ENCODE data around the gene KRT32. TPM values are rescaled to one million over a fixed set of nuclear protein-coding genes. Genes with fewer than 3 reads are reported as not detected.

KRT32 gene
- total and polyA plus RNA-seq, 2 donors, result 2.2 to 2.5 TPM

- no peak overlapping the region for H3K27ac ChIP-seq (ENCODE audit: low read depth in 1 of 2, low read length in 1 of 2)
- no peaks in the 10 kb centered on the region for H3K9me3 ChIP-seq (ENCODE audit: control insufficient read depth in 2 of 2, insufficient read depth in 1 of 2, low read length in 1 of 2)
- no peaks in the 10 kb centered on the region for H3K4me1 ChIP-seq (ENCODE audit: control insufficient read depth in 2 of 2, insufficient read depth in 2 of 2, low read length in 2 of 2)
- no peak for DNase-seq (ENCODE audit: low read depth in 6 of 9, low spot score in 9 of 9)
- H3K27me3 ChIP-seq (ENCODE audit: control insufficient read depth in 2 of 2, insufficient read depth in 1 of 2, low read length in 1 of 2), result no peaks in the 10 kb centered on the region
- WGBS, result 95% methylated on average over 20 of the region's 20 CpGs
- no peaks in the 10 kb centered on the region for H3K36me3 ChIP-seq (ENCODE audit: control insufficient read depth in 2 of 2, insufficient read depth in 2 of 2, low read length in 1 of 2)
- no peak overlapping the region for H3K4me3 ChIP-seq (ENCODE audit: low read length in 2 of 2)
Observed at GRCh38 chr17:41411072-41411840, 55.9 kb downstream of the KRT32 start.

Other genes with a start within 250 kb of the KRT32 start
- not detected for gene KRTAP9-2, start 240.7 kb downstream of the KRT32 start, total RNA-seq
- gene KRTAP9-2, start 240.7 kb downstream of the KRT32 start, polyA plus RNA-seq, result not detected
- not detected for gene KRTAP9-3, start 234.9 kb downstream of the KRT32 start, total RNA-seq
- gene KRTAP9-3, start 234.9 kb downstream of the KRT32 start, polyA plus RNA-seq, result not detected
- not detected for gene KRTAP9-8, start 229.4 kb downstream of the KRT32 start, total RNA-seq
- 0.09 TPM for gene KRTAP9-8, start 229.4 kb downstream of the KRT32 start, polyA plus RNA-seq
- not detected for gene KRTAP9-4, start 217.7 kb downstream of the KRT32 start, total RNA-seq
- 0.05 TPM for gene KRTAP9-4, start 217.7 kb downstream of the KRT32 start, polyA plus RNA-seq
- gene KRTAP9-9, start 212.0 kb downstream of the KRT32 start, total RNA-seq, result not detected
- 0.02 TPM for gene KRTAP9-9, start 212.0 kb downstream of the KRT32 start, polyA plus RNA-seq
- not detected for gene KRTAP9-6, start 202.0 kb downstream of the KRT32 start, total RNA-seq
- 0.02 TPM for gene KRTAP9-6, start 202.0 kb downstream of the KRT32 start, polyA plus RNA-seq
- not detected for gene KRTAP9-7, start 191.7 kb downstream of the KRT32 start, total RNA-seq
- not detected for gene KRTAP9-7, start 191.7 kb downstream of the KRT32 start, polyA plus RNA-seq
- not detected for gene KRTAP29-1, start 164.5 kb downstream of the KRT32 start, total RNA-seq
- gene KRTAP29-1, start 164.5 kb downstream of the KRT32 start, polyA plus RNA-seq, result 0.23 TPM
- not detected for gene KRTAP16-1, start 158.1 kb downstream of the KRT32 start, total RNA-seq
- gene KRTAP16-1, start 158.1 kb downstream of the KRT32 start, polyA plus RNA-seq, result 0.07 TPM
- 0.09 TPM for gene KRTAP17-1, start 151.7 kb downstream of the KRT32 start, total RNA-seq
- gene KRTAP17-1, start 151.7 kb downstream of the KRT32 start, polyA plus RNA-seq, result 0.11 TPM
- 0.66 TPM for gene KRT33A, start 116.6 kb downstream of the KRT32 start, total RNA-seq
- gene KRT33A, start 116.6 kb downstream of the KRT32 start, polyA plus RNA-seq, result 1.4 TPM
- gene KRT33B, start 97.6 kb downstream of the KRT32 start, total RNA-seq, result 1.7 TPM
- gene KRT33B, start 97.6 kb downstream of the KRT32 start, polyA plus RNA-seq, result 6.1 TPM
- gene KRT34, start 85.1 kb downstream of the KRT32 start, total RNA-seq, result 0.52 TPM
- gene KRT34, start 85.1 kb downstream of the KRT32 start, polyA plus RNA-seq, result 1.5 TPM
- 1.9 TPM for gene KRT31, start 69.8 kb downstream of the KRT32 start, total RNA-seq
- gene KRT31, start 69.8 kb downstream of the KRT32 start, polyA plus RNA-seq, result 6.4 TPM
- 0.19 TPM for gene KRT37, start 42.8 kb downstream of the KRT32 start, total RNA-seq
- 0.34 TPM for gene KRT37, start 42.8 kb downstream of the KRT32 start, polyA plus RNA-seq
- gene KRT38, start 26.4 kb downstream of the KRT32 start, total RNA-seq, result 0.38 TPM
- gene KRT38, start 26.4 kb downstream of the KRT32 start, polyA plus RNA-seq, result 7.9 TPM
- gene KRT35, start 13.8 kb upstream of the KRT32 start, total RNA-seq, result 0.05 TPM
- 0.21 TPM for gene KRT35, start 13.8 kb upstream of the KRT32 start, polyA plus RNA-seq
- 1.2 TPM for gene KRT36, start 22.5 kb upstream of the KRT32 start, total RNA-seq
- gene KRT36, start 22.5 kb upstream of the KRT32 start, polyA plus RNA-seq, result 3.5 TPM
- 81.7 TPM for gene KRT13, start 38.2 kb upstream of the KRT32 start, total RNA-seq
- gene KRT13, start 38.2 kb upstream of the KRT32 start, polyA plus RNA-seq, result 75.9 TPM
- gene KRT15, start 51.5 kb upstream of the KRT32 start, total RNA-seq, result 191 TPM
- gene KRT15, start 51.5 kb upstream of the KRT32 start, polyA plus RNA-seq, result 831 TPM
- 296 TPM for gene KRT19, start 60.9 kb upstream of the KRT32 start, total RNA-seq
- gene KRT19, start 60.9 kb upstream of the KRT32 start, polyA plus RNA-seq, result 758 TPM
- 1.7 TPM for gene KRT9, start 104.7 kb upstream of the KRT32 start, total RNA-seq
- 60.7 TPM for gene KRT9, start 104.7 kb upstream of the KRT32 start, polyA plus RNA-seq
- 20.7 TPM for gene KRT14, start 119.5 kb upstream of the KRT32 start, total RNA-seq
- gene KRT14, start 119.5 kb upstream of the KRT32 start, polyA plus RNA-seq, result 210 TPM
- 7.5 TPM for gene KRT16, start 145.4 kb upstream of the KRT32 start, total RNA-seq
- gene KRT16, start 145.4 kb upstream of the KRT32 start, polyA plus RNA-seq, result 262 TPM
- 195 TPM for gene KRT17, start 157.2 kb upstream of the KRT32 start, total RNA-seq
- gene KRT17, start 157.2 kb upstream of the KRT32 start, polyA plus RNA-seq, result 2,044 TPM
- gene EIF1, start 221.5 kb upstream of the KRT32 start, total RNA-seq, result 145 TPM
- 1,051 TPM for gene EIF1, start 221.5 kb upstream of the KRT32 start, polyA plus RNA-seq
- gene GAST, start 244.9 kb upstream of the KRT32 start, total RNA-seq, result 5.0 TPM
- 77.6 TPM for gene GAST, start 244.9 kb upstream of the KRT32 start, polyA plus RNA-seq

Measured in thymus (tissue), 11 donors.